NCI-H524 treated with DMSO at 0.1 percent for 48 hours (cell line): ENCODE results near the gene COL15A1.
"Not testable (repeated sequence)": the region's sequence is repeated elsewhere in the genome, so short reads cannot be mapped to it uniquely, and the experiment has no call there.

Source experiments
- DNase-seq: peaks from one replicate; lab custom pipeline; 2025; lab: John Stamatoyannopoulos, UW

COL15A1 gene

DNA sequence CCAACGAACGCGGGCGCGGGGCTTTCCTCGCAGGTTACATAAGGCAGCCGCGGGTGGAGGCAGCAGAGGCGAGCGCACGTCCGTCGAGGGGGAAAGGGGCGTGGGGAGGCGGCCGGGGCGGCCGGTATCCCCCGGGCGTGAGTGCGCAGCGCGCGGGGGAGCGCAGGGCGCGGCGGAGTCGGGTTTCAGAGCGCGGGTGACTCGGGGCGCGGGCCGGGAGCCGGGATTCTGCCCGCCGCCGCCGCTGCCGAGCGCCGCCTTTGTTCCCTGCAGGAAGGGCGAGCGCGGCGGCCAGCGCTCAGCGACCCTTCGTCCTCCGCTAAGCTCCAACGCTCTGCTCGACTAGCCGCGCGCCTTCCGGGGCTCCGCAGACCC lies at the start of gene COL15A1:
Gene COL15A1 (plus strand): TSS at position 226 of the 375 bp plus-strand sequence. CDS start 155 bp downstream, outside the sequence.
- DNase-seq = no peak

DNA sequence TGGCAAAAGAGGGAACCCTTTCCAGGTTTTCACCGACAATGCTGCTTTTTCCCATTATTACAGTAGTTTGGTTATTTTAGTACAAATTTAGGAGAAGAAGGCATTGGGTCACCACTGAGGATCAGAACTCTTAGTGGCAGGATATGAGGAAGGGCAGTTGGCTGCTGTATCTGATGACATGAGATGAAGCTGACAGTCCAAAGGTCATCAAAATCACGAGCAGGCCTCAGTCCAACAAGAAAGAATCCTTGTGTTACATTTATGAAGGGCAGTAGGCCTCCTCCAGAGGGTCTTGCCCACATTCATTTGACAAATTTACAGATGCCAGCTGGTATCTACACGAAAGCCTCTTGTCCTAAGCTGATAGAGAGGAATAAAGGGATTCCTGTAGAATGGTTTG lies 49.5 kb upstream of the COL15A1 start:
- DNase-seq = no peak

DNA sequence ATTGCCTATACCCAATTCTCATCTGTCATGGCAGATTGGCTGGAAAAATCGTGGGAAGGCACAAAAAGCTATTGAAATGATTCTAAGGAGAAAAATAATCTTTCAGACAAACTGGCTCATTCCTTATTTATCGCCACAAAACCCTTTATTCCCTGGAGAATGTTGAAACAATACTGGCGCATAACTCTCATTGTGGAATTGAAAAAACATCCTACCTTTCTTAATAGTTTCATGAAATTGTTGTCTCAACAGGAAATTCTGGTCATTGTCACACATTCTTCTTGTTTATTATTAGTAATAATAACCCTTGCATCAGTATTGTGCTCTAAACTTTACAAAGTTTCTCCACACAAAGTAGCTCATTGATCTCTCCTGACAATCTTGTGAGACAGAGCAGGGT lies 48.9 kb upstream of the COL15A1 start:
- DNase-seq = no peak

DNA sequence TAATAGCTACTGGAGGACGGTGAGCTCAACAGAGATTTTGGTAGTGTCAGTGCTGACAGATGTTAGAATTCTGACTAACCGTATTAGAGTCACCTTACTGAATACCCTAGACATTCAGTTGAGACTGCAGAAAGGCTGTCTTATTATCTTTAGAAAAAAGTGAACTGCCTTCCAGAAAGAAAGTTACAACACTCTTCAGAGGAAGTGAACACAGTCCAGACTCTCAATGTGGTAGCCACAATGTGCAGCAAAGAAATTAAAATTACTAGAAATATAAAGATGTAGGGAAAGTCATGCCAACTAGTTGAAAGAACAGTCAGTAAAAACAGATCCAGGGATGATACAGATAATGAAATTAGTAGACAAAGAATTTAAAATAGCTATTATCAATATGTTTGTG lies 47.1 kb upstream of the COL15A1 start:
- no peak for DNase-seq

DNA sequence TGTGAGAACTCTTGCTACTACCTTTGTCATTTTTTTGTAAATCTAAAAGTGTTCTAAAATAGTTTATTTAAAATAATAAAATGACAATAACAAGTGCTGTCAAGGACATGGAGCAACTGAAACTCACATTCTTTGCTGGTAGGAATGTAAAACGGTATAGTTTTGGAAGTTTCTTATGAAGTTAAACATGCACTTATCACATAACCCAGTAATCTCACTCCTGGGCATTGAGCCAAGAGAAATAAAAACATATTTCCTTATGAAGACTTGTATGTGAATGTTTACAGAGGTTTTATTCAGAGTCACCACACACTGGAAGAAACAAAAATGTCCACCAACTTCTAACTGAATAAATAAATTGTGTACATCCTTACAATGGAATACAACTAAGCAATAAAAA lies 46.0 kb upstream of the COL15A1 start:
- DNase-seq = no peak

DNA sequence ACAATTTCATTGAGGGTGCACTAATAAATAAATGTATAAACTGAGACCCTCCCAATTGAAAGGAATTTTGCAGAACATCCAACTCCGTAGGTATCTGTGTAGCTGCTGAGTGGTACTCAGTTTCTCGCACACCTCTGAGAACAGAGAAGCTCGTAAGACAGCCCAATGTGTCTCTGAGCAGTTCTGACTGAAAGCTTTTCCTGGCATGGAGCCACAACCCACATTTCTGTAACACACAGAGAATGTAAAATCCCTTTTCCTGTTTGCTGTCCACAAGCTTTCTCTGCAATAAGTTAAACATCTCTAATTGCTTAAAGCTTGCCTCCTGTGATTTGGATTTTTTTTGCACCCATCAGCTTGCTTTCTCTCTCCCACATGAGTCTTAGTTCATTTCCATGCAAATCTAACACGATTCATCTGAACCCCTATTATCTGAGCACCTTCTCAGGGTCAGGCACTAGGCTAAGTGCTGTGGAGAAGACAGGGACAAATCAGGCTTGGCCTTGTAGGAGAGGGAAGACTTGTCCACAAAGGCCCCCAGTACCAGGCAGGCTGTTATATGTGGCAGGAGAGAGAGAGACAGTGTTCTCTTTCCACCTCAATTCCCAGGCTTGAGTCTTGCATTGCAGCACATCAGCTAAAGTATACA lies 44.2 kb upstream of the COL15A1 start:
- no peak for DNase-seq

DNA sequence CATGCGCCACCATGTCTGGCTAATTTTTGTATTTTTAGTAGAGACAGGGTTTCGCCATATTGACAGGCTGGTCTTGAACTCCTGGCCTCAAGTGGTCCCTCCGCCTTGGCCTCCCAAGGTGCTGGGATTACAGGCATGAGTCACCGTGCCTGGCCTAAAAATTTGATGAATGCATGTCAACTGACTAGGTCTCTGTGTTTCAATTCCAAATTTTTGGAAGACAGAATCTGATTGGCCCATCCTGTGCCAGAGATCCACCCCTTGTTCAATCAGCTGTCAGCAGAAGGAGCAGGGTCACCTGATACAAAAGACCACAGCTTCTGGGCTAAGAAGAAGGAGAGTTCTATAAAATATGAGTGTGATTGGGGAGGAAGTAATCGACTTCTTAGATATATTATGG lies 43.5 kb upstream of the COL15A1 start:
- no peak for DNase-seq

DNA sequence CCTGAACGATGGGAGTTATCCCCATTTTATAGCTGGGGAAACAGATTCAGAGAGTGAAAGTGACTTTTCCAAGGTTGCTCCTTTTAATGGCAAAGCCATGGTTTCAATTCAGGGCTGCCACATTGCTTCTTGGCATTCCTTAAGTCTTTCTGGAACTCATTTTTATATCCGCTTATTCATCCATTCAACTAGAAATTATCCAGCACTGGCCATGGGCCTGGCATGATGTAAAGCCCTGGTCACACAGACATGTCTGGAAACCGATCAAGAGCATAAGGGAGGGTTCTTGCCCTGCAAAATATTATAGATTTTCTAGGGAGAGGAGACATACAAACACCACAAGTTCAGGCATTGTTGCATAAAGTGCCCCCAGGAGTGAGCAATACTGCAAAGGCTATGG lies 43.0 kb upstream of the COL15A1 start:
- DNase-seq = no peak

DNA sequence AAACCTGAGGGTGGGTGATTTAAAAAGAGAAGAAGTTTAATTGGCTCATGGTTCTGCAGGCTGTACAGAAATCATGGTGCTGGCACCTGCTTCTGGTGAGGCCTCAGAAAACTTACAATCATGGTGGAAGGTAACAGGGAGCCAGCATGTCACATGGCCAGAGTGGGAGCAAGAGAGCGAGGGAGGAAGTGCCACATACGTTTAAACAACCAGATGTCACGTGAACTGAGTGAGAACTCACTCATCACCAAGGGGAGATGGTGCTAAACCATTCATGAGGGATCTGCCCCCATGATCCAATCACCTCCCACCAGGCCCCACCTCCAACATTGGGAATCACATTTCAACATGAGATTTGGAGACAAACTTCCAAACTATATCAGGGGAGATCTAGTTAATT lies 41.9 kb upstream of the COL15A1 start:
- DNase-seq = not testable (repeated sequence)

DNA sequence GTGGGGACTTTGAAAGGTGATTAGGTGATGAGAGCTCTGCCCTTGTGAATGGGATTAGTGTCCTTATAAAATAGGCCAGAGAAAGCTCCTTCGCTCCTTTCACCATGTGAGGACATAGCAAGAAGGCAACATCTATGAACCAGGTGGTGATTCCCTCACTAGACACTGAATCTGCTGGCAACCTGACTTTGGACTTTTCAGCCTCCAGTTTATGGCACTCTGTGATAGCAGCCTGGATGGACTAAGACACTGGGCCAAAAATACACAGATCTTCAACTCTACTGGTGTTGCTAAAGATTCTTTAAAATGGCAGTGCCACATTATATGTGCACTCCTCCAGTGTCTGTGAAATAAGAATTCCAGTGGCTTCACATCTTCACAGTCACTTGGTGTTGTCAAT lies 41.2 kb upstream of the COL15A1 start:
- no peak for DNase-seq

DNA sequence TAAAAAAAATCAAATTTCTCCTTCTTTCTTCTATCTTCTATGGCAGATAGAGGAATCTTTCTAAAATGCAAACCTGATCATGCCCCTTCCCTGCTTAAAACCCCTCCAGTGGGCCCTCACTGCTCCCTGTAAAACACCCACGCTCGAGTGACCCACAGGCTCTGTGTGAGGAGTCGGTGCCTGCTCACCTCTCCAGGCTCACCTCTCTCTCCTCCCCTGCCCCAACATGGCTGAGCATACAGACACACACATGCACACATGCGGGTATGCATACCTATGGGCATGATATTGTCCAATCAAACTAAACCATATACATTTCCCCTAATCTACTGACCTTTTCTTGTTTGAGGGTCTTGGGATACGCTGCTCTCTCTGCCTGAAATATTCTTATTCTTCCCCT lies 40.8 kb upstream of the COL15A1 start:
- no peak for DNase-seq

DNA sequence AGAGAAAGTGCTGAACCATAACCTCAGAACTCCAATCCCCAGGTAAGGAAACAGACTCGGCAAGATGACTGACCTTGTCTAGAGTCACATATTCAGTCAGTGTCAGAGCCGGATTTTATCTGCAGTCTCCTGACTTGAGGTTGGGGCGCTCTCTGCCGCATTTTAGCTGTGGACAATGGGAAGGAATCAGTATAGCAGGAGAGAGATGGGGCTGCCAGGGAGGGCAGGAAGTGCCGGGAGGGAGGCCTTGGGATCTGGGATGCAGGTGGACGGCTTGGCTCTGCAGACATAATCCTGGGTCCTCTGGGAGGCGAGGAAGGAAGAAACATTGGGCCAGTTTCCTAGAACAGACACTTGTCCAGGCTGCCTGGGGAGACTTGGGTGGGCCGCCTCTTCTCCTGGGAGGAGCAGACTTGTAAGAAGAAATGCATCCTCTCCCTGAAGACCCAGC lies 39.7 kb upstream of the COL15A1 start:
- DNase-seq = no peak

DNA sequence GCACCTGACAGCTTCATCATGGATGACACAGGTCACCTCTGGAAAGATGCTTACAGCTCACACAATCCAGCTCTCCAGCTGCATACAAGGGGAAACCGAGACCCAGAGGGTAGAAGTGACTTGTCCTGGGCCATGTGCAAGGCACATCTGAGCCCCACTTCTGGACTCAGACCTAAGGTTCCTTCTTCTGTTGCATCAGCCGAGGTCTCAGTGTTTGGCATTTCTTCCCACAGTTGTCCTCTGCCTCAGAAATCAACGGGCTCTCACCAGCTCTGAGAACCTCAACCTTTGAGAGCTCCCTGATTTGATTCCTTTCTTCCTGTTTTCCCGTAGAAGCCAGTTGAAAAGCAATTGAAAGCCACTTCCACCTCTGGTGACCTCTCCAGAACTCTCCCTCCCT lies 38.7 kb upstream of the COL15A1 start:
- DNase-seq = no peak

DNA sequence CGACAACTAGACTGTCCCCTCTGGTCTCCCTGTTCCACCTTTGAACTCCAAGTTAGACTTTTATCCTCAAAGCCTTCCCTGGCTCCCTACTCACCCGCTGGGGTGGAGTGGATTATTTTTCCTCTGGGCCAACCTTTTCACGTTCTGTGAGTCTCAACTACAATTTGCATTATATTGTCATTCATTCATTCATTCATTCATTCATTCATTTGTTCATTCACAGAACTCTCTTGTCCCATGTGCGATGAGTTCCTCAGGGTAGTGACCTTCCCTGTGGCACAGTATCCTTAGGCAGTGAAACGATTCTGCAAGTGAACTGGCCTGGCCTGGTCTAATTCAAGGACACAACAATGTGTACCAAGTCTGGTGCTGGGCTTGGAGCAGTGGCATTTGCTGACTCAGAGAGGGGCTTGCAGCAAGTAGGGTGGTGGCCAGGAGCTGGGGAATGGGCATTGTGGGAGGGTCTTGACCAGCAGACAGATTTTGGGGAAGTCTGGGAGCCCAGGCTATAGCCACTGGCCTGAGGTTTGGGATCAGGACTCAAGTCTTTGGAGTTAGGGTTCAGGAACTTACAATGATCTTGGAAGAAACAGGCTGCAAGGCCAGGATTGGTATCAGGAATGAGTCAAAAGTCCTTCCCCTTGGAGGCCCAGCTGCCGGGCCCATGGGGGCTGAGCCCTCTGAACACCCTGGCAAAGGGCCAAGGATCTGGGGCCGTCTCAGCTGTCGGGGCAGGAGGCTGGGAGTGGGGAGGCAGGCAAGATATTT lies 37.2 kb upstream of the COL15A1 start:
- DNase-seq = peak; percentile 17

DNA sequence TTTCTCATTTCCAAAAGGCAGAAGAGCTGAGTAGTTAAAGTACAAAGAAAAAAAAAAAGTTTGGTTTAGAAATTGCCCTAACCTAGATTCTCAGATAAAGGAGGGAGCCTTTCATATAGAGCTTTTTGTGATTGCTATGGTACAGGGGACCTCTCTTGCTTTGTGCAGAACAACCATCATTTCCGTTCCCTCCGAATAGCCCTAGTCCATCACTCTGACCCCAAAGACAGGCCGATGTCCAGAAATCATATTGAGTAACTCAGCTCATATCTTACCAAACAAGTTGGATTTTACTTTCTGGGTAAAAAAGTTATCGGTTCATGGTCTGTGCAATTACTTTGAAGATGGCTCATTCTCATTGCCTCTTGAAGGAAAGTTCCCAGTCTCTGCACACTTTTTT lies 36.7 kb upstream of the COL15A1 start:
- no peak for DNase-seq

DNA sequence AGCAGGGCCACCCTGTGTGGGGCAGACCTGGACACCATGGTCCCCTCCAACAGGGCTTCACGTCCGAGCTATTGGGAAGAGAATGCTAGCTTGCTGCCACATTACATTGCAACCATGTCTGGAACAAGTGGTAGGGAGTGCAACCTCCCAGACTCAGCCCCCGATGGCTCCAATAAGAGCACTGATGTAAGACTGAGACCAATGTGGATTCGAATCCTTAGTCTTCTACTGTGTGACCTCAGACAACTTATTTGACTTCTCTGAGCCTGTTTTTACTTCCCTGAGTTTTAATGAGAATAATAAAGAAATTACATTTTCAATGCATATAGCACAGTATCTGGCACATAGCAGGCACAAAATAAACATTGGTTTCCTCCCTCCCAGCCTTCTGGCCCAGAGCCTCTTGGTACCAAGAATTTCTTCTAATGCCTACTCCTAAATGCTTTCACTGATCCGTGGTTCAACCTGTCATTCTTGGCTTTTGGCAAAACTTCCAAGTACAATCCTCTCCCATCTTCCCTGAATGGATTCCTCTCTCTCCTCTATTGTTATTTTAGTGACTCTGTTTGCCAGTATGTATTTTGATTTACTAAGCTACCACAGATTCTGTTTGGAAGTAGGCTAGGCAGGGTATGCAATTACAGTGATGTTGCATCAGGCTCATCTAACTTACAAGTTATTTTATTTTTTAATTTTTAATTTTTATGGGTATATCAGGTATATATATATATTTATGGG lies 34.6 kb upstream of the COL15A1 start:
- DNase-seq = no peak

DNA sequence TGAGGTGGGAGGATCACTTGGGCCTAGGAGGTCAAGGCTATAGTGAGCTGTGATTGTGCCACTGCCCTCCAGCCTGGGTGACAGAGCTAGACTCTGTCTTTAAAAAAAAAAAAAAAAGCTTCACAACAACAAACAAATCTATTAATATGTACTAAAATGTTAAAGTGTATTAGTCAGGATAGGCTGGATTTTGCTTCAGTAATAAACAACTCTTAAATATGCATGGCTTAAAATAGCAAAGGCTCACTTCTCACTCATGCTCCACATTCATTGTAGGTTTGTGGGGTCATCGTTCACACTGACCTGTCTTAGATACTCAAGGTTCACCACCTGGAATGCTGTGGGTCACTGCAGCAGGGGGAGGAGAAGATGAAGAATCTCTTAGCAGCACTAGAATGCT lies 33.8 kb upstream of the COL15A1 start:
- no peak for DNase-seq

DNA sequence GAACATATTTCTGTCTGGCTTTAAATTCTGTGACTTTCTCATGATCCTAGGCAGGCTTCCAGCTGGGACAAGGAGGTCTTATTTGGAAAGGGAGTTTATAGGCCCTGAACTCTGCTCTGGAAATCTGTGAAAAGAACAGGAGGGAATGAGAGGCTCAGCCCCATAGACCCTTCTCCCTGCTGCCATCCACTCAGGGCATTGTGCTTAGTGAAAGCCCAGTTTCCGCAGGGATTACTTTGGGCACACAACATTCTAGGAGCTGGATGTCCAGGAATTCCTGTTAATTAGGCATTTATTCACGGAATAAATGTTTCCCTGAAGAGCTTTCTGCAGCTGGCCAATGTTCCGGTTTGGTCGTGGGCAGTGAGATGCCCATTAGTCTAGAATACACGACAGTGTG lies 32.7 kb upstream of the COL15A1 start:
- DNase-seq = no peak

DNA sequence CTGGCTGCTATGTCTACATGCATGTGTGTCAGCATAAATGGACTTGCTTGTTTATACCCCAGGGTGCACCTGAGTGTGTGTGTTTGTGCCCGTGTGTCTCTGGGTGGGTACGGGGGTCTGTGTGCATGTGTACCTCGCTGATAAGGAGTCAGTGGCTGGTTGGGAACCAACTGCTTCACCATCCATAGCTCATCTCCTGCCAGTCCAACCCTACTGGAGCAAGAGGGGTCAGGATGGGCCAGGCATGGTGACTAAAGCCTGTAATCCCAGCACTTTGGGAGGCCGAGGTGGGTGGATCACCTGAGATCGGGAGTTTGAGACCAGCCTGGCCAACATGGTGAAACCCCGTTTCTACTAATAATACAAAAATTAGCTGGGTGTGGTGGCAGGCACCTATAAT lies 32.0 kb upstream of the COL15A1 start:
- DNase-seq = not testable (repeated sequence)

DNA sequence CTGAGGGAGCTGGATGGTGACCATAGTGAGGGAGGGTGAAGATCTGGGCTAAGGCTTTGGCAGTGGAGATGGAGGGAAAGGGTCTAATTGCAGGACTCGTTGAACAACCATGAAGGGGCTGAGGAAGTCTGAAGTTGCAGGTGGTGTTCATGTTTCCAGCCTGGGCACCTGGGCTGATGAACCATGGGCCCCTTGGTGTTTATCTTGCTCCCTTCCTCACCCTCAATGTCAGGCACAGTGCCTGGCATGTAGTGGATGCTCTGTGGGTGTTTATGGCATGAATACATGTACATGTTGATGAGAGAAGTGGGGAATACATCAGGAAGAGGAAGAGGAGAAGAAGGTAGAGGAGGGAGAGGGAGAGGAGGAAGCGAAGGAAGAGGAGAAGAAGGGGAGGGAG lies 31.3 kb upstream of the COL15A1 start:
- no peak for DNase-seq

DNA sequence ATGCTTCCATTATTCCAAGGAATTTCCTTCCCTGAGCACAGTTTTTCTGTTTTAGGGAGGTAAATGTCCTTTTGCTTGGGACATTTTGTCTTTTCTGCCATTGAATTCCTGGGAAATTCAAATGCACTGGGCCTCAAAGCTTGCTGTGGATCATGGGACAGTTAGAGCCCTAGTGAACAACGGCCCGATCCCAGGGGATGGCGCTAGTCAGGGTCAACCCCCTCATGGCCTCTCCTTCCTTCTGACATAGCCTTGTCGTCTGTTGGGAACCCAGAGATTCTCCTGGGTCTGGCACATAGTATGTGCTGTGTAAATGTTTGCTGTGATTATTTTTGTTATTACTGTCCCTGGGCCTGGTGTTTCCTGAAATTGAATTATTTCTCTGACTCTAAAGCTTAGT lies 30.7 kb upstream of the COL15A1 start:
- no peak for DNase-seq

DNA sequence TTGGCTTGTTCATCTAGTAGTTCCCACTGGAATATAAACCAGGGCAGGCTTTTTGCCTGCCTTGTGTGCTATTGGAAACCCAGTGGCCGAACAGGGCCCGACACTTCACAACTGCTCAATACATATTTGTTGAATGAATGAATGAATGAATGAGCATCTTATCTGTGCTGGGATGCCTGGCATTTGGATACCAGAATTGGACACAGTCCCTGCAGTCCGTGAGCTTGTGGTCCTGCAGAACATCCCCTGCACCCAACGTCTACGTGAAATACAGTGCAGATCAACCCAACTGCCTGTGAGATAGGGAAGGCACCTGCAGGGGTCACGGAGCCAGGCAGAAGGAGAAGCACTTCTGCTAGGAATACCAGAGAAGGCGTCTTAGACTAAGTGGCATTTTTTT lies 30.0 kb upstream of the COL15A1 start:
- no peak for DNase-seq

DNA sequence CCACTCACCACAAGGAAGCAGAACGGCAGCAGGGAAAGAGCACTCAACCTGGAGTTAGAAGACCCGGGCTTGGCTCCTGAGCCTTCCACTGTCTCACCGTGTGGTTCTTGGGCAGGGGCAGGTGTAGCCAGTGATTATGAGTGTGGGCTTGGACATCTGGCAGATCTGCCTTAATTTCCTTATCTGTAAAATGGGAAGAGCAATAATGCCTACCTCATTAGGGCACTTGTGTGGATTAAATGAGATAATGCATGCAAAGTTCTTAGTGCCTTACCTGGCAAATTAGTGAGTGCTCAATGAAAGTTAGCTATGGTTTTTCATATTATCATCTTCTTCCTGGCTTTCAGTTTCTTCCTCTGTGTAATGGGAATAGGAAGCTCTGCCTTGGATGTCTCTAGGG lies 28.1 kb upstream of the COL15A1 start:
- DNase-seq = no peak
